CD4-positive, alpha-beta T cell treated with Interferon alpha-2 for 1 hour (primary cell): ENCODE data around the gene FES.
"Not testable (repeated sequence)": the region's sequence is repeated elsewhere in the genome, so short reads cannot be mapped to it uniquely, and the experiment has no call there.

ENCODE experiments used
- DNase-seq, 2 donors: peaks; one replicate each; pipeline ENCODE4 v3.0.0-alpha.2; 2020 to 2022

Gene FES

GRCh38 chr15:90883976-90884718 lies at the start of gene FES:
FES (plus strand) TSS chr15:90884504; CDS start chr15:90885046, 542 bp downstream.
- peak in 1 of 2 donors; percentile 51 for DNase-seq

GRCh38 chr15:90834626-90835025 lies 49.7 kb upstream of the FES start:
- no peak for DNase-seq

DNA sequence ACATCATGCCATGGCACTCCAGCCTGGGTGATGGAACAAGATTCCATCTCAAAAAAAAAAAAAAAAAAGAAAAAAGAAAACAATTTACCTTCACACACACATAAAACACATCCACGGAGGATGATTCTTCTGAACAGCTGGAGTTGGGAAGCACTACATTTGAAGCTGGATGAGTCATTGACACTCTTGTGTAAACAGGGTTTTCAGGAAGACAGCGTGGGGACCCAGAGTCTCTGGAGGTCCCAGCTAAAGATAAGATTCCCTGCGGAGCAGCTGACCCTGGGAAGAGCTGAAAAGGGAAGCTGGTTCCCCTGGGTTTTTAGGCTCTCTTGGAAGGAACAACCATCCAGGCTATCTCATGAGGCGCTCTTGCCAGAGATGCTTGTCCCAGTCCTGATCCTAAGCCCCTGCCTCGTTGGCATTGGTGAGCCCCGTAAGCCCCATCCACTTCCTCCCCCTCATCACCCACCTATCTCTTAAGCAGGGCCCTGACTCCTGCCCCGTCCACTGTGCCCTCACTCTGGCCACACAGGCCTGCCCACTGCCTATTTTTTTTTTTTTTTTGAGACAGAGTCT lies 47.9 kb upstream of the FES start:
- DNase-seq, result no peak

GRCh38 chr15:90837094-90837493 lies 47.2 kb upstream of the FES start:
- DNase-seq, result no peak

DNA sequence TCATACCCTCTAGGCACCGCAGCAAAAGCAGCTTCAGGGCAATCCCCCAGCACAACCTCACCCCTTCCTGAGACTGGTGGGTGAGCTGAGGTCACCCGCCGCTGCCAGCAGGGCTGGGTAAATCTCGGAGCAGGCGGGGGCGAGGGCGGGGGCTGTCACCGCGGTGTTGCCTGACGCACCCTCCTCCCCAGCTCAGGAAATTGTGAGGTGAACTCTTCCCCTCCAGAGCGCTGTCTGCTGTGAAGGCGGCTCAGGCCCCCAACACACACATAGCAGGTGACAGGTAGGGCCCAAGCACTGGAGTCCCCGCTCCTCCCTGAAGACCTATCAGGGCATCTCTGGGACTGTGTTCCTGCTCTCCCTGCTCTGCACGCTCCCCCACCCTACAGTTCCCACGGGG lies 46.2 kb upstream of the FES start:
- DNase-seq, result peak; percentile 86 to 88

DNA sequence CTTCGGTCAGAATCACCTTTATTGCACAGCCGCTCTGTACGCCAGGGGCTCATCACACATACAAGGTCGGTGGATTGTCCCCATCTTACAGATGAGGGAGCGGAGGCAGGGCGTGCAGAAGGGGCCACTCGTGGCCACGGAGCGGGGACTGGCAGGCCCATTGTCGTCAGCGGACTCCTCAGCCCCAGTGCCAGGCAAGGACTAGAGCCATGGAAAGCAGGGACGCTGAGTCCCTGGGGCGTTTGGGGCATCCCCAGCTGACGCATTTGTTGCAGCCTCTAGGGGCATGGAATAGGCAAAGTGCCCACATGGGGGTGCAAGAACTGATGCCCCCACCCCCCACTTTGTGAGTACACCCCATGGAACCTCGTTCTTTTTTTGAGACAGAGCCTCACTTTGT lies 45.8 kb upstream of the FES start:
- no peak for DNase-seq

DNA sequence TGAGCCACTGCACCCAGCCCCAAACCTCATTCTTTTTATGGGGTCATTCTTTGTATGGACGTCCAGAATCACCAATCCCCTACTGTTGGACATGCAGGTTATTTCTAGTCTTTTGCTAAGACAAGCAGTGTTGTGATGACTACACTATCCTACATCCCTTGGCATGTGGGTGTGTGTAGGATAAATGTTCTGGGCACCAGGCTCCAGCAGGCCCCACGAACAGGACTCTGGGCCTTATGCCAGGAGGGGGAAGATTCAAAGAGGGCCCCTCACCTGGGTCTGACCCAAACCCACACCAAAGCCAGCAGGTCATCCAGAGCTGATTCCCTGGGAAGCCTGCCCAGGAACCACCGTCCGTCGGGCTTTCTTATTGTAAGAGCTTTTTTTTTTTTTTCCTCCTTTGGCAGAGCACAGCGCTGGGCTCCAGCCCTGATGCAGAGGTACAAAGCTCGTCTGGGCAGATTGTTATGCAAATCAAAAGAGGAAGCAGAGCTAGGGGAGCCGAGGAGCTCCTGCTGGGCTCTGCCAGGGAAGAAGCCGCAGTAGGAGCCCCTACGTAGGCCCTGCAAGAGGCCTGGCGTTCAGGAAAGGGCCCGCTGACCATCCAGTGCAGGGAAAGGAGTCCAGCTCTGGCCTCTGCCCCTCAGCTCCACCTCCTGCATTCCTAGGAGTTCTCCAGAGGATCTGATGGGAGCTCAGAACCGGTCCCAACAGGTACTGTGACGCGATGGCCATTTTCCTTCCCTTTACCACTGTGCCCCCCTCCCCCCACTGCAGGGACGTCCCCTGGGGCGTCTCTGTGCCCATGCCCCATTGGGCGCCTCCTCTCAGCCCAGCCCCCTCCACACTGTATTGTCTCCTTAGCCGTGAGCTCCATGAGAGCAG lies 44.9 kb upstream of the FES start:
- DNase-seq, result peak in 1 of 2 donors; percentile 46

- DNase-seq, result no peak
These were observed 44.0 kb upstream of the FES start for GRCh38 chr15:90840157-90840855.

- DNase-seq, result no peak
These were observed 43.4 kb upstream of the FES start for GRCh38 chr15:90840954-90841353.

DNA sequence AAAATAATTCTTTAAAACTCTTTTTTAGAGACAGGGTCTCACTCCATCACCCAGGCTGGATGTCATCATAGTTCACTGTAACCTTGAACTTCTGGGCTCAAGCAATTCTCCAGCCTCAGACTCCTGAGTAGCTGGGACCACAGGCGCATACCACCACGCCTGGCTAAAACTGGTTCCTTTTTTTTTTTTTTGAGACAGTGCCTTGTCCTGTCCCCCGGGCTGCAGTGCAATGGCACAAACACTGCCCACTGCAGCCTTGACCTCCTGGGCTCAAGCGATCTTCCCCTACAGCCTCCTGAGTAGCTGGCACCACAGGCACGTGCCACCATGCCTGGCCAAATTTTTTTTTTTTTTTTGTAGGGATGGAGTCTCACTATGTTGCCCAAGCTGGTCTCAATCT lies 39.6 kb upstream of the FES start:
- DNase-seq, result no peak

DNA sequence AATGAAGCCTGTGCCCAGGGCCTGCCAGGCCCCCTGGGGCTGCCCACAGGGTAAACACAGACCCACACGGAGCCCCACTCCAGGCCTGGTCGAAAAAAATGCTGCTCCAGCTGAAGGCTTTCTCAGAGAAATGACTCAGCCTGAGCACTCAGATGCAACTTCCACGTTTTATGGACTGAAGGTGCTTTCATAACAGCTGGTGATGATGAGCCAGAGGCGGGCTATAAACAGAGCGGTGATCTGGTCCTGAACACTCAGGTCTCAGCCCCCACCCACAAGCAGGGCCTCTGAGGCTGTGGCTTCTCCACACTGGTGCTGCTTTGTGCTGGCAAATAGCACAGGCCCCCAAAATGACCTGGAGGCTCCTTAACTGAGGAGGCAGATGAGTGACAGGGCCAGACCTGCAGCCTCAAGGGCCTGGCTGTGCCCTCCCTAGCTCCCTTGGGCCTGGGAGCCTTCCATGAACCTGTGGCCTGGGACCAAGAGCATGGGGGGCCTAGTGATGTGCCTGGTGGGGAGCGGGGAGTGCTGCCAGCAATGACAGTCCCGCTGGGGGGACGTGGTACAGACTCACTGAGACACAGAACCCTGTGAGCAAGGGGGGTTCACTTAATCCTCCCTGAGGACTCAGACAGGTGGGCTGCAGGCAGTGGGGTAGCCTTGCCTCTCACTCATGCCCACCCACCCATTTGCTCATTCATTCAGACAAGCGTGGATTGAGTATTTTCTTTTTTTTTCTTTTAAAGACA lies 38.9 kb upstream of the FES start:
- peak in 1 of 2 donors; percentile 65 for DNase-seq

- not testable (repeated sequence) for DNase-seq
These were observed 34.9 kb upstream of the FES start for GRCh38 chr15:90849424-90849823.

GRCh38 chr15:90851114-90851513 lies 33.2 kb upstream of the FES start:
- peak; percentile 49 to 57 for DNase-seq

DNA sequence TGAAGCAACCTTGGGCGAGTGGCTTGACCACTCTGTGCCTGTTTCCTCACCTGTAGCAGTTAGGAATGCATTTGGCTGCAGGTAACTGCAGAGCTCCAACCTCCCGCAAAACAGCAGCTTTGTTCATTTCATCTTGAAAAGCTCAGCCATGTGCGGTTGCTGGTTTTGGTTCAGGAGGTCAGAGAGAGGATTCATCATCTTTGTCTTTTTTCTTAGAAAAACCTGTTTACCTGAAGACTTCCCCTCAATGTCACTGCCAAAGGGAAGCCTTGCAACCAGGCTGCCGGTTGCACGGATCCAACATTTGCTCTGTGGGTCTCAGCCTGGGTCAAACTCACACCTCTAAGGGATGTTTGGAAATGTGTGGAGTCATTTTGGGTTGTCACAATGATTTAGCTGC lies 32.4 kb upstream of the FES start:
- DNase-seq, result no peak

DNA sequence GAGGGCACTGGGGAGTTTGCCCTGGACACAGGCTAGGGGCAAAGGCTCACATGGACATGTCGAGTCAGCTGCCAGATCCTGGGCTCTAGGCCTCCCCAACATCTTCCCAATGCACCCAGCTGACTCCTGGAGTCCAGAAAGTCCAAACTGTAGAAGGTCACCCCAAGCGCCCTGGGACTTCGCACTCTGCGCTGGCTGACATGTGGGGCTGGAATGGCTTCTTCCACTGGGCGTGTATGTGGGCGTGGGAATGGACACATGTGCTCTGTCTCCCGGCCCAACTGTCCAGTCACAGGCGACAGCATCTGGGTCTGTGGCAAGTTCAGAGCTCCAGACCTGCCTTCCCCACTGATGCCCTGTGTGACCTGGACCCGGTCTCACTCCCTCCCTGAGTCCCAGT lies 29.2 kb upstream of the FES start:
- no peak for DNase-seq

GRCh38 chr15:90857337-90857736 lies 27.0 kb upstream of the FES start:
- no peak for DNase-seq

GRCh38 chr15:90857883-90858443 lies 26.3 kb upstream of the FES start:
- DNase-seq, result no peak

DNA sequence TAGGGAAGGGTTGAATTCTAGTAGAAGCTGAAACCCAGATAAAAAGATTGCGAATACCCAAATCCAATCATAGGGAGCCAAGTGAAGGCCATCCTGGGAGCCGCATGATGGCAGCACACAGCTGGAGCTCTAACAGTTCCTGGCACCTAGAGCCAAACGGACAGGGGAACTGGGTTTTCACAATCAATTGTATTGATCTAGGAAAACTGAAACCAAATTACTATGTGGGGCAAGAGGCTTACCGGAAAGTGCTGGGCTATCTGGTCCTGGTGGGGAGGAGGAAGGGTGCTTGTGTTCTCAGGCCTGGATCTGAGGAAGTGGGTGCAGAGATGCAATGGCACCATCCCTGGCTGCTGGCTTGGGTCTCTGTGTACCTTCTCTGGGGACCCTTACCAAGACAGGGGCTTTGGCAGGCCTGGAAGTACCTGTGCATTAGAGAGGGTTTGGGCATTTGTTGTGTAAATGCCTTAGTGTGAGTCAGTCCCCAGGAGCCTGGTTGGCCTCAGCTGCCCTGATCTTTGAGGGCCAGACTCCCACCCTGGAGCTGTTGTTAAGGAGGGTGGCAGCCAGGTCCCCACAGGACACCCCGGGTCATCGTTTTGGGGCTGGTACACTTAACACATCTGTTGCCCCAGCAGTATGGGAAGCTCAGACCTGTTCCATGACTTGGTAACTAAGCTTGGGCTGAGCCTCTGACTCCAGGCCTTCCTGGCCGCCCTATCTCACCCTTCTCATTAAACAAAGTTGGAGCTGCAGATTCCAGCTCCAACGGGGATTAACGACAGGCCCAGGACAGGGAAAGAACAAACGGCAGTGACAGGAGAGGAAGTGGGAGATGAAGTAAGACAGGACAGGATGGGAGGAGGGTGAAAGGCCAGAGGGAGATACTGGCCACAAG lies 24.8 kb upstream of the FES start:
- DNase-seq, result no peak

- DNase-seq, result no peak
These were observed 23.9 kb upstream of the FES start for GRCh38 chr15:90860450-90860849.

DNA sequence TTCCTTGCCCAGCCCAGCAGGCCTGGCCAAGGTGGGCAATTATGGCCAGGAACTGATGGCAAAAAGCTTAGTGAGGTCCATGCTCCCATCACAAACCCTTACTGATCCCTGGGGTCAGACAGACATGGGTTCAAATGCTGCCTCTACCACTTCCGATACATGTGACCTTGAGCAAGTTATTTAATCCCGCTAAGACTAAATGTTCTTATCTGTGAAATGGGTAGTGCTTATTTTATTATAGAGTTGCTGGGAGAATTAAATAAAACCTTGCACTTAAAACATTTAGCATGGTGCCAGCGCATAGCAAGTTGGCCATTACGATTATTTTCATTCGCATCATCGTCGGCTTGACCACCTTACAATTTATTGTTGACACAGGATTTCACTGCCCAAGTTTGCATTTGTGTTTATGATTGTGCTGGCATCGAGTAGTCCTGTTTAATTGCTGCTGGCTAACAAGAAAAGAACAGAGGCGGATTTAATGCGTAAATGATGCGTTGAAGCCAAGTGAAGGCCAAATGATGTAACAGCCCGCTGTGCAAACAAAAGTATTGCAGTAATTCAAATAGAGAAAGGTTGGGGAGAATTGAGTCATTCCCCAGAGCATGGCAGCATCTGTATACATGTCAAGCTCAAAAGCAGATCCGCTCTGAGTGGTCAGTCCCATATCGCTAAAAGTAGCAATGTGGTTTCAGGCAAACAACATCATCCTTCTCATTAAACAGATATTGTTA lies 23.2 kb upstream of the FES start:
- DNase-seq, result no peak
